Measurements from ENCODE around the gene CYP1B1.

The CYP1B1 gene

DNA sequence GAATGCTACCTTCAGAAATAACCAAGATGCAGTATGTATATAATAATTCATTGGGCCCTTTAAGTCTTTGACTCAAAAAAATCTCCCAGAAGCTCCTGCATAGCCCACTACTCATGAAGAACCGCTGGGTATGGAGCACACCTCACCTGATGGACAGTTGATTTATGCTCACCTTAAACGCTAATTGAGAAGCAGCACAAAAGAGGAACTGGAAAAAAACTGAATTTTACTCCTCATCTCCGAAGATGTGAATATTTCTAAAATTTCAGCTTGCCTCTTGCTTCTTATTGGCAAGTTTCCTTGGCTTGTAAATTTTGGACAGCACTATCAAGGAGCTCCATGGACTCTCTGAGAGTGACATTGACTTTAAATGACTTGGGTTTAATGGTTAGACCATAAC is 5.5 kb downstream of the CYP1B1 start:
- no peak overlapping the region for H3K4me3 ChIP-seq (ENCODE audit: low read depth, low read length)
- TF ChIP-seq, protein P1, sequence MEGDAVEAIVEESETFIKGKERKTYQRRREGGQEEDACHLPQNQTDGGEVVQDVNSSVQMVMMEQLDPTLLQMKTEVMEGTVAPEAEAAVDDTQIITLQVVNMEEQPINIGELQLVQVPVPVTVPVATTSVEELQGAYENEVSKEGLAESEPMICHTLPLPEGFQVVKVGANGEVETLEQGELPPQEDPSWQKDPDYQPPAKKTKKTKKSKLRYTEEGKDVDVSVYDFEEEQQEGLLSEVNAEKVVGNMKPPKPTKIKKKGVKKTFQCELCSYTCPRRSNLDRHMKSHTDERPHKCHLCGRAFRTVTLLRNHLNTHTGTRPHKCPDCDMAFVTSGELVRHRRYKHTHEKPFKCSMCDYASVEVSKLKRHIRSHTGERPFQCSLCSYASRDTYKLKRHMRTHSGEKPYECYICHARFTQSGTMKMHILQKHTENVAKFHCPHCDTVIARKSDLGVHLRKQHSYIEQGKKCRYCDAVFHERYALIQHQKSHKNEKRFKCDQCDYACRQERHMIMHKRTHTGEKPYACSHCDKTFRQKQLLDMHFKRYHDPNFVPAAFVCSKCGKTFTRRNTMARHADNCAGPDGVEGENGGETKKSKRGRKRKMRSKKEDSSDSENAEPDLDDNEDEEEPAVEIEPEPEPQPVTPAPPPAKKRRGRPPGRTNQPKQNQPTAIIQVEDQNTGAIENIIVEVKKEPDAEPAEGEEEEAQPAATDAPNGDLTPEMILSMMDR (IDR thresholded peaks at IDR 0.05; ENCODE audit: borderline replicate concordance, insufficient read depth, low read depth, low read length) = no peak

DNA sequence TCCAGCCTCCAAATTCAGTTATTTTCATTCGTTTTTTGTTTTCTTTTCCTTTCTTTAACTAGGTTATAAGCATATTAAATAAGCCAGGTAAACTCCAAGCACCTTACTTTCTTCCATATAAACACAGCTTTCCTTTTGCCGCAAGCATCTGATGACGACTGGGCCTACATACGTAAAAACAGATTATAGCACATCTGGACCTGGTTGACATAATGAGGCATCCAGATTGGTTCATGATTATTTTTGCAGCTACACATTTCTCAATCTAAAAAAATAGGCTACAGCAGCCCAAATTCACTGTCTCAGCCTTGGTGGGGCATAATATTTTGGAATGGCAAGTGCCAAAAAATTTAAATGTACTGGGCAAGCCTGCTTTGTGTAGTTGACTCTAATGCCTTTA is 7.7 kb downstream of the CYP1B1 start:
- no peak overlapping the region for H3K4me3 ChIP-seq (ENCODE audit: low read depth, low read length)
- TF ChIP-seq, protein P1 (IDR thresholded peaks at IDR 0.05; ENCODE audit: borderline replicate concordance, insufficient read depth, low read depth, low read length) = no peak

DNA sequence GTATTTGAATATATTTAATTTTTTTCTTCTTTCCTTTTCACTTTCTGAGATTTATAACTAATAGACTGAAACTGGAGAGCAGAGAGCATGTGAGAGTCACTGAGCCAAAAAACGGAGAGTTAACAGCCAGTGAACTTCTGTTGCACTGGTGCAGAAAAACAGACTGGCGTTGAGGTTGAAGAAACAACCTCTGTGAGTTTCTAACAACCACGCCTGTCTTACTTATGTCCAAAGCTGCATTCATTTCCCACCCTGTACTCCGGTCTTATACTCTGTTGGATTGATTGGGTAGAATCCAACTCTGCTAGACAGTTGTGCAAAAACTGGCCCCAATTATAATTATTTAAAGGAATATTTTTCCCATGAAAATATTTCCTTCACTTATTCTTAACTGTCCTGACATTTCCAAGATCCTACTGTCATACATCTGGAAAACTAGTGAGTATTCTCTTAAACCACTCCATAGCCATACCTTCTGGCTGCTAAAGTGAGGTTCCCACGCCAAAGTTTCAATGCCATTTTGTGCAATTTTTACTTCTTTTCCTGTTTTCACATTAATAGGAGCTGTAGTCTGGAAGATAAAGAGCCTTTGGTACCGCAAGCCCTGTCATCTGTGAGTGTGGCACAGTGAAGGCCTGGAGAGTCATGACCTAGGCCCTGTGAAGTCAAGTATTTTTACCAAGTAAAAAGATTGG is 9.4 kb downstream of the CYP1B1 start:
- TF ChIP-seq, protein P1 (IDR thresholded peaks at IDR 0.05; ENCODE audit: borderline replicate concordance, insufficient read depth, low read depth, low read length) = no peak
- no peak overlapping the region for H3K4me3 ChIP-seq (ENCODE audit: low read depth, low read length)

DNA sequence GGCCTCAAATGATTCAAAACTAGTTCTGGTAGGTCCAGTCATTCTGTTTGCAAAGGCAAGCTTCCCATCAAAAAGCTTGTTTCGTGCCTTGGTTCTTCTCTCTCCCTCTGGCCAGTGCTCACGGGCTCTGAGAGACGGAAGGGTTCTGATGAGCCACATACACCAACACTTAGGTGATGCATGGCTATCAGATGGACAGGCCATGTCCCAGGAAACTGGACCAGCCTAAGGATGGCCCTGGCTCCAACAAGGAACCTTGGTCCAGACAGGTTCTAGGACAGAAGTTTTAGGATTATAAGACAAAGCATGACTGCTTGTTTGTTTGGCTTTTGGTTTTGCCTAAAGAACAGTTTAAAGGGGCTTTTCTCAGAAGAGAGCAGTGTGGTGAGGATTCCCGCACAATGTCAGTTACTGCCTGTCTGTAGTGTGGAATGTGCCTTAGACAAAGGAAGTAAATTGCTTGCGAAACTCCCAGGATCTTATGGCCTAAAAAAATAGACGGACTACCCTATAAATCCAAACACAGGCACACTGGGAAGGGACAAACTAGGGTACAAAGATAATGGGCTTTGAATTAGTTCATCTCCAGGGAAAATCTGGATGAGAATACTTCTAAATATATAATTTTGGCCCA is 10.3 kb downstream of the CYP1B1 start:
- TF ChIP-seq, protein P1 (IDR thresholded peaks at IDR 0.05; ENCODE audit: borderline replicate concordance, insufficient read depth, low read depth, low read length) = no peak
- no peak overlapping the region for H3K4me3 ChIP-seq (ENCODE audit: low read depth, low read length)

DNA sequence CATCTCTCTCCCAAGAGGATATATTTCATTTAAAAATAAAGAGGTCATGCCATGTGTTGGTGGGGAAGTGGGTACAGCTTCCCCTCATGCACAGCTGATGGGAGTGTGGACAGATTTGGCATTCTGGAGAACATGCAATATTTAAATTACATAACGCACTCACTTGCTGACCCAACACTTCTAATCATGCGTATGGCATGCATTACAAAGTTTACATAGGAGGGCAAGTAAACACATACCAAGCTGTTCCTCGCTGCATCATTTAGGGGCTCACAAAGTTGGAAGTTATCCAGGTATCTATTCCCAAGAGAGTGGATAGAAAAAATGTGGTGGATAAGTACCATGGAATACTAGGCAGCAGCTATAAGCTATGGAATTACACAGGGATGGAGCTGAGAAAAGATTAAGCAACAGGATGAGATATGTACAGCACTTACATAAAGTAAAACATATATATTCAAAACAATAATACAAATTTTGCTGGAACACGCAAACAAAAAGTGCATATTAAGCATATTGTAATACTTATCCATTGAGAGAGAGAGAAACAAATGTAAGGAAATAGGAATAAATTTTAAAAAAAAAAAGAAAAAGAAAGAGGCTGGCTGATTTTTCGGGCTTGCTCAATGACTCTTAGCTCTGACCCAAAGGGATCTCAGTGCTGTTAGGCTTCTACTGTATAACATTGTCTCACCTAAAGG is 11.0 kb downstream of the CYP1B1 start:
- H3K4me3 ChIP-seq (ENCODE audit: low read depth, low read length) = no peak overlapping the region
- TF ChIP-seq, protein P1 (IDR thresholded peaks at IDR 0.05; ENCODE audit: borderline replicate concordance, insufficient read depth, low read depth, low read length) = no peak

DNA sequence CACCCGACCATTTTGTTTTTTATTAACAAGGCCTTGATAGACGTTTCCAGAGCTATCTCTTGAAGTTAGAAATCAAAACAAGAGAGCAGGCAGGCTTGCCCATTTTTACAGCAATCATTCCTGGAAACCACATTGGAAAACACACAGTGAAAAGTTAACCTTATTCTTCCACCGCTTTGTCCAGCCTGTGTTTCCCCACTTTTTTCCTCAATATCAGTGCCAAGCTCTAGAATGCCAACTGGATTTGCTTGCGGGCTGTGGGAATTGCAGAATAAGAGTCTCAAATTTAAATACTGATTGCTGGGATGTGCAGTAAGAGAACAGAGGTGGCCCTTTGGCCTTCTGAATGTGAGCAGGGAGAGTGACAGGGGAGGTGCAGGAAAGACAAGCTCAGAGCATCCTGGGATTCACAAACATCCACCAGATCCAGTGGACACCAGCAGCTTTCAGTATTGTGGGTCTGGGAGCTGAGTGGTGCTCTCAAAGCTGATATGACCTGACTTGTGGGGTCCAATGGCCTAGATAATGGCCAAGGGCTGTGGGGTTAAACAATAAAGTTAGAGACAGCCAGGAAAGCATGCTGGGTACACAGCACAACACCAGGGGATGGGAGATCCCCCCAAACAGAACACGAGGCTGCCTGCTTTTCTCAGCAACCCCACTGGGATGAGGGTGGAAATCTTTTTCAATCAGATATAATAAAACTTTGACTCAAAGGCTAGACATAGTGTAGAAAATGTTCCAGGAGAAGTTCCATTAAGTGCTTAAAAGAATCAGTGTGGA is 15.5 kb downstream of the CYP1B1 start:
- TF ChIP-seq, protein P1 (IDR thresholded peaks at IDR 0.05; ENCODE audit: borderline replicate concordance, insufficient read depth, low read depth, low read length) = no peak
- no peak overlapping the region for H3K4me3 ChIP-seq (ENCODE audit: low read depth, low read length)
